ENCODE measurements around the gene ZNF821.
"Not testable (repeated sequence)": the region's sequence is repeated elsewhere in the genome, so short reads cannot be mapped to it uniquely, and the experiment has no call there.

Gene ZNF821

GRCh38 chr16:71859762-71860521 lies 24.0 kb downstream of the ZNF821 start:
- no peak for DNase-seq (ENCODE audit: low read depth)

- no peak for DNase-seq (ENCODE audit: low read depth)
Observed at GRCh38 chr16:71855937-71856662, 27.9 kb downstream of the ZNF821 start.

GRCh38 chr16:71854369-71854948 lies 29.5 kb downstream of the ZNF821 start:
- DNase-seq (ENCODE audit: low read depth), result no peak

GRCh38 chr16:71853413-71853812 lies 30.6 kb downstream of the ZNF821 start:
- no peak for DNase-seq (ENCODE audit: low read depth)

- DNase-seq (ENCODE audit: low read depth), result no peak
Observed at GRCh38 chr16:71852561-71852960, 31.4 kb downstream of the ZNF821 start.

- no peak for DNase-seq (ENCODE audit: low read depth)
Observed at GRCh38 chr16:71852158-71852557, 31.8 kb downstream of the ZNF821 start.

GRCh38 chr16:71851746-71852145 lies 32.2 kb downstream of the ZNF821 start:
- no peak for DNase-seq (ENCODE audit: low read depth)

- DNase-seq (ENCODE audit: low read depth), result no peak
Observed at GRCh38 chr16:71848622-71849021, 35.4 kb downstream of the ZNF821 start.

- DNase-seq (ENCODE audit: low read depth), result no peak
Observed at GRCh38 chr16:71847096-71847495, 36.9 kb downstream of the ZNF821 start.

GRCh38 chr16:71846431-71846830 lies 37.6 kb downstream of the ZNF821 start:
- DNase-seq (ENCODE audit: low read depth), result no peak

GRCh38 chr16:71845639-71846430 lies 38.1 kb downstream of the ZNF821 start, which contains the start of gene ATXN1L:
Gene ATXN1L (plus strand): TSS chr16:71845976. CDS start chr16:71849741, 3,765 bp downstream.
- DNase-seq (ENCODE audit: low read depth), result peak; percentile 88

- no peak for DNase-seq (ENCODE audit: low read depth)
Observed at GRCh38 chr16:71843572-71843971, 40.4 kb downstream of the ZNF821 start.

GRCh38 chr16:71840052-71840451 lies 43.9 kb downstream of the ZNF821 start:
- DNase-seq (ENCODE audit: low read depth), result no peak

- no peak for DNase-seq (ENCODE audit: low read depth)
Observed at GRCh38 chr16:71837150-71837549, 46.8 kb downstream of the ZNF821 start.

- DNase-seq (ENCODE audit: low read depth), result no peak
Observed at GRCh38 chr16:71834291-71834690, 49.7 kb downstream of the ZNF821 start.

GRCh38 chr16:71832112-71832511 lies 51.9 kb downstream of the ZNF821 start:
- DNase-seq (ENCODE audit: low read depth), result not testable (repeated sequence)

- not testable (repeated sequence) for DNase-seq (ENCODE audit: low read depth)
Observed at GRCh38 chr16:71831698-71832097, 52.3 kb downstream of the ZNF821 start.

GRCh38 chr16:71830359-71830758 lies 53.6 kb downstream of the ZNF821 start:
- DNase-seq (ENCODE audit: low read depth), result no peak

GRCh38 chr16:71826533-71827017 lies 57.4 kb downstream of the ZNF821 start:
- DNase-seq (ENCODE audit: low read depth), result no peak

- DNase-seq (ENCODE audit: low read depth), result not testable (repeated sequence)
Observed at GRCh38 chr16:71817155-71817500, 66.9 kb downstream of the ZNF821 start.

GRCh38 chr16:71811261-71811803 lies 72.7 kb downstream of the ZNF821 start:
- DNase-seq (ENCODE audit: low read depth), result no peak

- not testable (repeated sequence) for DNase-seq (ENCODE audit: low read depth)
Observed at GRCh38 chr16:71810155-71810530, 73.8 kb downstream of the ZNF821 start.
